Stimulated activated CD8-positive, alpha-beta memory T cell treated with anti-CD3 and anti-CD28 coated beads, Interleukin-15, amount 100 ng/mL, for 4 hours (primary cell): Measurements from ENCODE around the gene SDHAF1.

ENCODE experiments used
- DNase-seq, 2 donors: peaks; one replicate each; pipeline ENCODE4 v3.0.0-alpha.2; 2020; ENCODE audit warnings: low read depth in 2 of 2

The SDHAF1 gene

DNA sequence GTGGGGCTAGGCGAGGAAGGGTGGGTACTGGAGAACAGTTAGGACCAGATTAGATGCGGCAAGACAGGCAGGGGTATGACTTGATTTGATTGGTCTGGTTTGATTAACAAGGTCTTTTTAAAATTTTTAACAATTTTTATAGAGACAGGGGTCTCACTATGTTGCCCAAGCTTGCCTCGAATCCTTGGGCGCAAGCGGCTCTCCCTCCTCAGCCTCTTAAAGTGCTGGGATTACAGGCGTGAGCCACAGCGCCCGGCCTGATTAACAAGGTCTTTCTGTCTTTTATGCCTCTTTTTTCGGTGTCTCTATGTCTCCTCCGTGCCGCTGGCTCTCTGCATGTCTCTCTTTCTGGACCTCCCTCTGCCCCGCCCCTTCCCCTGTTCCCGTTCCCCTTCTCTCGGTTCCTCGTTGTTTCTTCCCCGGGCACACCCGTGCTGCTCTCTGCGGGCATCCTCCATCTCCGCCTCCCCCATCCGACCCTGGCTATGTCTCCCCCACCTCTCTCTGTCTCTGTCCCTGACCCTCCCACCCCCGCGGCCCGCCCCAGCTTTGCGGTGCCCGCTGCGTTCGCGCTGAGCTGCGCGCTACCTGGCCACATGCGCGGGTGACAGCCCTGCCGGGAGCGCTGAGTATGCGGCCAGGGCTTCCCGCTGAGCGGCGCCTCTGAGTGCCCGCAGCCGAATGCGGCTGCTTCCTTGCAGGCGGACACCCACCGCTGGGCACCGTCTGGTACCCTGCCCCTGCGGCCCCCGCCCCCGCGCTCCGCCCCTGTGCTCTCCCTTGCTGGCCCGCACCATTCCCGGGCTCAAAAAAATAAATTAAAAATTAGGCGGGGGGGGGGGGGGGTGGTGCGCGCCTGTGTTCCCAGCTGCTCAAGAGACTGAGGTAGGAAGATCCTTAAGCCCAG, 8.1 kb upstream of the SDHAF1 start:
- DNase-seq = no peak

DNA sequence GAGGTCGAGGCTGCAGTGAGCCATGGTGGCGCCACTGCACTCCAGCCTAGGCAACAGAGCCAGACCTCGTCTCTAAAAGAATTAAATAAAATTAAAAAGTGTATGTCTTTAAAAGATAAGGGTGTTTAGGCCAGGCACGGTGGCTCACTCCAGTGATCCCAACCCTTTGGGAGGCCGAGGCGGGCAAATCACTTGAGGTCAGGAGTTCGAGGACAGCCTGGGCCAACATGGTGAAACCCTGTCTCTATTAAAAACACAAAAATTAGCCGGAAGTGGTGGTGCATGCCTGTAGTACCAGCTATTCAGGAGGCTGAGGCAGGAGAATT, 7.5 kb upstream of the SDHAF1 start:
- DNase-seq = no peak

DNA sequence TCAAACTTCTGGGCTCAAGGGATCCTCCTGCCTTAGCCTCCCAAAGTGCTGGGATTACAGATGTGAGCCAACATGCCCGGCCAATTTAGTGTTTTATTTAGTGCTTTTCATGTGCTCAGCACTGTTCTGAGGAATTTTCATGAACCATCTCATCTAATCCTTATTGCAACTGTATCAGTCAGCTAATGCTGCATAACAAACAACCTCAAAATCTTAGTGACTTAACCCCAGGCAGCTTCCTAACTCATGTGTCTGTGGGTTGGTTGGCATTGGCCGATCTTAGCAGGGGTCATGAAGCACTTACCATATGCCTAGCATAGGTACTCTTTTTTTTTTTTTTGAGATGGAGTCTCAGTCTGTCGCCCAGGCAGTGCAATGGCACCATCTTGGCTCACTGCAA, 6.2 kb upstream of the SDHAF1 start:
- no peak for DNase-seq

DNA sequence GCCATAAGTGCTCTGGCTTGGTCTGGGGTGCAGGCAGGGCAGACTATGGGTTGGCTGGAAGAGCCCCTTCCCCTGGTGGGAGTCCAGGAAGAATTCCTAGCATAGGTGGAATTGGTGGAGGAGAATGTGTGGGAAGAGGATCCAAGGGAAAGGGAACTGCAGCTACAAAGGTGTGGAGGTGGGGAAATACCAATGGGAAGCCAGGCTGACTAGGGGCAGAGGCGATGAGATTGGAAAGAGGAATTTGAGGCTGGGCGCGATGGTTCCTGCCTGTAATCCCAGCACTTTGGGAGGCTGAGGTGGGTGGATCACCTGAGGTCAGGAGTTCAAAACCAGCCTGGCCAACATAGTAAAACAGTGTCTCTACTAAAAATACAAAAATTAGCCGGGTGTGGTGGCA, 4.8 kb upstream of the SDHAF1 start:
- no peak for DNase-seq

DNA sequence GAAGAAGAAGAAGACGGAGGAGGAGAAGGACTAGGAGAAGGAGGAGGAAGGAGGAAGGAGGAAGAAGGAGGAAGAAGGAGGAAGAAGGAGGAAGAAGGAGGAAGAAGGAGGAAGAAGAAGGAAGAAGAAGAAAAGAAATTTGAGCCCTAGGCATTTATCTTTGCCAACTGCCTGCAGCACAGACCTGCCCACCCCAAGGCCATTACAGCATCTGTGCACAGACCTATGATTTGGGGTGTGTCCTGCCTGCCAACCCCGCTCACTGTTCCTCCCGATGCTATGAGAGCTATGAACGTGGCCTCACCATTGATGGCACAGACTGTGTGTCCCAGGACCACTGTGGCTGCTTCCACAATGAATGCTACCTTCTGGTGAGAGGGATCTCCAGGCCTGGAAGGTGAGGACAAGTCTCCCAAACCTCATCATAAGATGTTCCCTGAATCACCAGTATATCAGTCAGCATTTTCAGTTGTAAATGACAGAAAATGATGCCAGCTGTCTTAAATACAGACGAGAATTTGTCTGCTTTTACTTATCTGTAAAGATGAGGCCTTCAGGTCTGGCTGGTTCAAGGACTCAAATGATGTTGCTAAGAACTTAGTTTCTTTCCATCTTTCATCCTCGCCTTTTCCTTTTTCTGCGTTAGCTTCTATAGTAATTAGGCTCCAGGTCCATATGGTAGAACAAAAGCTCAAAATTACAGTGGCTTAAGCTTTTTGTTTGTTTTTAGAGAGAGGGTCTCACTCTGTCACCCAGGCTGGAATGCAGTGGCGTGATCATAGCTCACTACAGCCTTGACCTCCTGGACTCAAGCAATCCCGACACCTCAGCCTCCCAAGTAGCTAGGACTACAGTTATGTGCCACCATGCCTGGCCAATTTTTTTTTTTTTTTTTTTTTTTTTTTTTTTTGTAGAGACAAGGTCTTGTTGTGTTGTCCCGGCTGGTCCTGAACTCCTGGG, 3.9 kb upstream of the SDHAF1 start:
- DNase-seq = no peak

DNA sequence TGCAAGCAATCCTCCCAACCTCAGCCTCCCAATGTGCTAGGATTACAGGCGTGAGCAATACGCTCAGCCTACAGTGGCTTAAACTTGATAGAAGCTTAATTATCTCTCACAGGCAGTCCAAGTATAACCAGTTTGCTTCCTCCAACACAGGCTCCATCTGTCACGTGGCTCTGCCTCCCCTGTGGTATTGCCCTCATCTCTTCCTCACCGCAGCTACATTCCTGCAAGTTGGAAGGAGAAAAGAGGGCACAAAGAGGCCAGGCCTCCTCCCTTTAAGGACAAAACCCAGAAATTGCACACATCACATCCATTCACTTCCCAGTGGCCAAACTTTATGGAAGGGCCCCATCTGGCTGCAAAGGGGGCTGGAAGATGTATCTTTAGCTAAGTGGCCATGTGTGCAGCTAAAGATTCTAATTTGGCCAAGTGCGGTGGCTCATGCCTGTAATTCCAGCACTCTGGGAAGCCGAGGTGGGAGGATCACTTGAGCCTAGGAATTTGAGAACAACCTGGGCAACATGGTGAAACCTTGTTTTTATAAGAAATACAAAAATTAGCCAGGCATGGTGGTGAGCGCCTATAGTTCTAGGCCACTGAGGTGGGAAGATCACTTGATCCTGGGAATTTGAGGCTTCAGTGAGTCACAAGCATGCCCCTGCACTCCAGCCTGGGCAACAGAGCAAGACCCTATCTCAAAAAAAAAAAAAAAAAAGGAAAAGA, 3.1 kb upstream of the SDHAF1 start:
- no peak for DNase-seq

DNA sequence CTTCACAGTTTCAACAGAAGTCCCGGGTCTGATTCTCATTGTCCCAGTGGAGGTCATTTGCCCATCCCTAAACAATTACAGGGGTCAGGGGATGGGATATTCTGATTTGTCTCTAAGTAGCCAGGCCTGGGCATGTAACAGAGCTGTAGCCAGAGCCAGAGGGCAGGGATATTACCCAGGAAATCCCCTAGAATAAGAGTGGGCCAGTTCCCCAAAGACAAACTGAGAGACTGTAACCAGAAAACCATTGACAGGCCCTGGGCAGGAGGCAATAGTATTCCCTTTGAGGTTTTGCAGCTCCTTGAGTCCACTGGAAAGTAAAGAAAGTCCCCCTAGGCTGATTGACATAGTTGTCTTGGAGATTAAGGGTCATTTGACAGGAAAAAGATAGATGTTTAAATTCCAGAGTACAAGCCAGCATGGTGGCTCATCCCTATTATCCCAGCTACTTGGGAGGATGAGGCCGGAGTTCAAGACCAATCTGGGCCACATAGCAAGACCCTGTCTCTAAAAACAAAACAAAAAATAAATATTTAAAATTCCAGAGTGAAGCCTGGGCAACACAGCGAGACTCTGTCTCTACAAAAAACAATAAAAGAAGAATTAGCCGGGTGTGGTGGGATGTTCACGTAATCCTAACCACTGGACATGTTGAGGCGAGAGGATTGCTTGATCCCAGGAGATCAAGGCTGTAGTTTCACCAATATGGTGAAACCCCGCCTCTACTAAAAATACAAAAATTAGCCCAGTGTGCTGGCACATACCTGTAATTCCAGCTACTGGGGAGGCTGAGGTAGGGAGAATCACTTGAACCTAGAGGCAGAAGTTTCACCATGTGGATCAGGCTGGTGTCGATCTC, 1.9 kb upstream of the SDHAF1 start:
- DNase-seq = no peak

DNA sequence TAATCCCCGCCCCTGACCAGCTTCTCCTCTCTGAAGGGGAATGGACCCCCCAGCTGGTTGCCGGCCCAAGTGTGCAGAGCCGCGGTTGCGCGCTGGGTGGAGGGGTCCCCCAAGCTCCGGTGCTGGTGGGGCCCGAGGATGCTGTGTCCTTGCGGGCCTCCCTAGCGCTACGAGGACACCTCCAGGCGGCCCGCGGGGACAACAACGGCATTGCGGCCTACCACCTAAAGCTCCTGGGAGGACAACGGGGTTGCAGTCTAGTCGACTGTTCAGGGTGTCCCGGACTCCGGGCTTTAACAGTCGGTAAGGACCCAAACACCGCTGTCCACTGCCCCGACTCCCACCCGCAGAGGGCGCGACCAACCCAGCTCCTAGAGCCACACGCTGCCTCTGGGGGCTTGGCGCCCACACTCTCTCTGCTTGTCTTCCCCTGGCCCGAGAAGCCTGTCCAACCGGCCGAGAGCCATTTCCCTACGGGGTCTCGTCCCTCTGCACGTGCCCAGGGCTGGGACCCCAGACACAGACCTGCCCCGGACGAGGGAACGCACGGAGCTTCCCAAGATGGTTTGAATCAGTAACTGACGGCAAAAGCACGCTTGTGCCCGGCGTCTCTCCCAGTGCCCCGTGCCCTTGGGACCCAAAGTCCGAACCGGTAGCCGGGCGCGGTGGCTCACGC, 927 bp upstream of the SDHAF1 start:
- no peak for DNase-seq

DNA sequence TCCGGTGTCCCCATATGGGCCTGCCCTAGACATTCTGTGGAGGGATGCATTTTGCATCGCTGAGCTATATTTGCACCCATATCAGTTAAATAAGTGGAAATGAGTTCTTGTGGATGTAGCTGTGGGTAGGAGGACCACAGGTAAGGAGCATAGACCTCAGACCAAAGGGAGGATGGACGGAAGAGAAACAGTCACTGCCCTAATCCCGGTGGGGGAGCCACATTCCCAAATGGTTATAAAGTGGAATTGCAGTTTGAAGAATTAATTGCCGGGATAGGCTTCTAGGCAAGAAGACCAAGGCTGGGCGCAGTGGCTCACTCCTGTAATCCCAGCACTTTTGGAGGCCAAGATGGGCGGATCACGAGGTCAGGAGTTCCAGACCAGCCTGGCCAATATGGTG, 1.8 kb downstream of the SDHAF1 start:
- no peak for DNase-seq

DNA sequence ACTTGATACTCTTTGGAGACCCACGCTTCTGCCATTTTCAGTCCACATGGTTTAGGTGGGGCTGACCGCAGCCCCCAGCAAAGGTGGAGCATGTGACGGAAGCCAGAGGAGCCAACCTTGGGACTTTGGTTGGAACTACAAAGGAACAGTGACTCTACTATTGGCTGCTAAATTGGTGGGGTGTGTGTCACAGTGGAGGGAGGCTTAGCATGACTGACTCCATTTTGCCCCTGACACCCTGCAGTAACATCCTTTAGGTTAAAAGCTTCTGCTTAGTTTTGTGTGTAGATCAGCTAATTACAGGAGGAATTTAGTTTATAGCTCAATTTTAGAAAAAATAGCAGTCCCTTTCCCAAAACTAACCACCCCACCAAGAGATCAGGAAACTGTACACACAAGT, 6.6 kb downstream of the SDHAF1 start:
- no peak for DNase-seq

DNA sequence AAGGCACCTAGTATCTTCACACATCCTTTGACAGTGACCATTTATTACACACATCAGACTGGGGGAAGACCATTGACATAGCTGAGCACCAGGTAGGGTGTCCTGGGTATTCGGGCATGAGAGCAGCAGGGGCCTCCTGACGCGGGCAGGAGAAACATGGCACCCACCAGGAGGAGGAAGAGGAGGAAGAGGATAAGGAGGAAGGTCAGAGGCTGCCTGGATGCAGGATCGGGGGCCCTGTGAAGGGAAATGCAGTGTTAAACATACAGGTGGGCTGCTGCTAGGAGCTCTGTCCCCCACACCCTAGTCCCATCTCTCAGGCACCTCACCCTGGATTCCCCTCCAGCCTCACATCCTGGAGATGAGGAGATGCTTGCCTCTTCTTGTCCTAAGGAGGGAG, 8.3 kb downstream of the SDHAF1 start:
- no peak for DNase-seq

DNA sequence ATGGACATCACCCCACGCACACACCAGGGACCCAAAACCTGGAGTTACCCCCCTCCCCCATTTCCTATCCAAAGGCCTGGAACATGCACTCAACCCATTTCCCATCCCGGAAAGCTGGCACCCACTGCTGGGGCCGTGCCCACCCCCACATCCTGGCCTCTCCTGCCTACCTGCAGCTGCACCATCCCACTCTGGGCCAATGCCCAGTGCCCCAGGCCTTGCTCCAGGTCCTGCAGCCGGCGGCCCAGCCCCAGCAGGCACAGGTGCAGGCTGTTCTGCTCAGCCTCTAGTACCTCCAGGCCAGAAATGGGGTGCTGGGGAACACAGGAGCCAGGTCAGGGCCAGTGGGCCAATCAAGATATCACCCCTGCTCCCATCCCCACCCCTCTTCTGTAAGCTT, 12.0 kb downstream of the SDHAF1 start:
- no peak for DNase-seq

DNA sequence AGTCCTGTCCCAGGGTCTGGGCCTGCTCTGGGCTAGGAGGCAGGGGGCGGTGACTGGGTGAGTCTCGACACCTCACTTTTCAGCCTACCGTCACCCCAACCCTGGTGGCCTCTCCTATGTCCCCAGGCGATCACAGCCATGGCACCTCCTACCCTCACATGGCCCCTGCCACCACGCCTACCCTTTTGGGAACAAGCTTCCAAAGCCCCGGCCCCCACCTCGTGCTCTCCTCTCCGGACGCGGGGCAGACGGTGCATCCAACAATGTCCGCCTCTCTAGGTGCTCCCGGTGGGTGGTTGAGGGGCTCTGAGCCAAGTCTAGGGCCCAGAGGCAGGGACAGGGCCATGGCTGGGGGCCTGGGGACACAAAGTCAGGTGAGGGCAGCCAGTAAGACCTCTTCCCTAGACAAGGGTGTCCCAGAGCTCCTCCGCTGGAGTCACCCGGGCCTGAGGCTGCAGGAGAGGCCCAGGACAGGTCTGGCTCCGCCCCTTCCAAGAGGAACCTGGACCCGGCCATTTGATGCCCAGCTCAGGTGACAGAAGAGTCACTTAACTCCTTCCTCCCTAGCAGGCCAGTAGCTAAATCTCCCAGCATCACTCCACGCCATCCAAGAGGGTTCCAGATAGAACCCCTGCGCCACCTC, 13.5 kb downstream of the SDHAF1 start, which contains the start of gene SYNE4:
TSS of gene SYNE4 (minus strand) at position 478 of the 643 bp plus-strand sequence. CDS start at position 346, 132 bp downstream.
- DNase-seq = no peak

DNA sequence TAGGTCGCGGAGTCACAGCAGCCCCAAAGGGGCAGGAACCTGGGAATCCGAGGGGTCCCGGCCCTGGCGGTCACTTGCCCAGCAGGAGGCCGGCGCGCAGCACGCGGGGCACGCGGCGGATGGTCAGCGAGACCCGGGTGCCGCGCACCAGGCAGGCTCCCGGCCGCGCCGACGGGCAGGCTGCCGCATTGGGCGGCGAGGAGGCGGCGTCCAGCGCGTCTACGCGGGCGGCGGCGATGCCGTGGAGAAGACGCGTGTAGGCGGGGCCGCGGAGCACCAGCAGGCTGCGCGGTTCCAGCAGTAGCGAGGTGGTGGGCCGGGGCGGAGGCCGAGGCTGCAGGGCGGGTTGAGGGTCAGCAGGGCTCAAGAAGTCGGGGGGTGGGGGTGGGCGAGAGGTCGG, 14.2 kb downstream of the SDHAF1 start:
- no peak for DNase-seq

DNA sequence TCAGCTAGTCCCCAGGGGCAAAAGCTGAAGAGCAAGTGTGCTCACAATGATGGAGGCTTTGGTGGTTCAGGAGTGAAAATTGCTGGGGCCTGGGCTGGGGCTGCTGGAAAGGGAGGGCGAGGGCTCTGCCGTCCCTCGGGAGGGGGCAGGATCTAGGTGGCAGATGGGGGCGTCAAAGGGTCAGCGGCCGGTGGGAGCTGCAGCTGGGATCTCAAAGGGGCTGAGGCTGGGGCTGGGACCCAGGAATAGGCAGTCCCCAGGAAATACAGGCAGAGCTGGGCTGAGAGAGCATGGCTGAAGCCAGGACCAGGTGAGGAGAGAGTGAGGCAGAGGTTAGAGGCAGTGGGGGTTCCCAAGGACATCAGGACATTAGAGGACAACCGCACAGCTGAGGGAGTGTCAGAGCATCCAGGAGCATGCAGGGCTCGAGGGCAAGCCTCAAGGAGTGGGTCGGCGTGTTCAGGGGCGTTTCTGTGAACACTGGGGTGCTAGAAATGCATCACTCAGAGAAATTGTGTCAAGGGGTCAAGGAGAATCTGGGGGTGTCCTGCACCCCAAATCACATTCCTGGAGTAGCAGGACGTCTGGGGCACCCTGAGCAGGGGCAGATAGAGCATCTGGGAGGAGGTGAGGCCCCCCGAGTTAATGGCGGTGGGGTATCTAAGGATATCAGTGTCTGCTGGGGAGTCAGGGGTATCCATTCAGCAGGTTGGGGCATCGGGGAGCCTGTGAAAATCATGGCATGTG, 14.8 kb downstream of the SDHAF1 start:
- DNase-seq = no peak

DNA sequence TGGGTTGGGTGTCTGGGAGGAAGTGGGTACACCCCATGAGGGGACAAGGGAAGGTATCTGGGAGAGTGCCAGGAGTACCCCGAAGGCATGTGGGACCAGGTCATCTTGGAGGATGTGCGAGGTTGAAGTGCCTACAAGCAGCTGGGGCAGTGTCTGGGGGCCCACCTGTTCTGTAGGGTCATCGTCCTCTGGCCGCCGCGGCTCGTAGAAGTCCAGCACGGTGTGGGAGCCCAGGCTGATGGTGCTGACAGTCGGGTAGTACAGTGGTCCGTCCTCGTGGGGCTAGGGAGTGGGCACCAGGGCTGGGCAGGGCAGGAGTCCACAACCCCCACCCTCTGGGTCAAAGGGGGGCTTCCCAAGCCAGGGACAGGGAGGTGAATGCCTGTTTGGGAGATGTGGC, 15.4 kb downstream of the SDHAF1 start:
- no peak for DNase-seq

DNA sequence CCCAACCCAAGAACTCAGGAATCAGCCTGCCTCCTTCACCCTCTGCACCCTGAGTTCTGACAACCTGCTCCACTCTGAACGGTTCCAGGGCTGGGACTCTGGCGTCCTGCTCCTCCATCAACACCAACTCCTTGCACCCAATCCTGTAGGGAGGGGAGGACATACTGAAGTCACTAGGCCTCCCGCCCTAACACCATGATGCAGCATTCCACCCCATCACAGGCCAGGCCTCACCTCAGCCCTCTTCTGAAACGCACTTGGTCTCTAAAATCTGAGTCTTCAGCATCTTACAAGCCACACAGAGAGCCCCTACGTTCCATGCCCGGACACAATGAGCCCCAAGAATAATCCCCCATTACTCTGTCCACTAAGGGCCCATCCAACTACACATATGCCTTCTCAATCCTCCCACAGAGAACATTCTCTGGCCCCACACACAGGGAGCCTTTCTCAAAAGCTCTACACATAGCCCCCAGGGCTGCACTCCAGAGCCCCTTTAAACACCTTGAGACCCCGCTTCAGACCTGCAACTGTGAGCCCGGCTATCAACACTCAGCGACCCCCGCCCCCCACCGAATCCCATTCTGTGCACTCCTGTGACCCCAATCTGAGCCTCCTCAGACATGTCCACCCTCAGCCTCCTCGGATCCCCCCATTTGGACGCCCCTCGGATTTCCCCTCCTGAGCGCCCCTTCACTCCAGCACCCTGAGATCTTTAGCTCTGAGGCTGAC, 18.5 kb downstream of the SDHAF1 start:
- no peak for DNase-seq
